ENCODE results near the gene CLASP1.
A peak's percentile ranks its signal among the peaks of the same experiment; 100 is the strongest.
"Not testable (repeated sequence)": the region's sequence is repeated elsewhere in the genome, so short reads cannot be mapped to it uniquely, and the experiment has no call there.

Gene CLASP1

DNA sequence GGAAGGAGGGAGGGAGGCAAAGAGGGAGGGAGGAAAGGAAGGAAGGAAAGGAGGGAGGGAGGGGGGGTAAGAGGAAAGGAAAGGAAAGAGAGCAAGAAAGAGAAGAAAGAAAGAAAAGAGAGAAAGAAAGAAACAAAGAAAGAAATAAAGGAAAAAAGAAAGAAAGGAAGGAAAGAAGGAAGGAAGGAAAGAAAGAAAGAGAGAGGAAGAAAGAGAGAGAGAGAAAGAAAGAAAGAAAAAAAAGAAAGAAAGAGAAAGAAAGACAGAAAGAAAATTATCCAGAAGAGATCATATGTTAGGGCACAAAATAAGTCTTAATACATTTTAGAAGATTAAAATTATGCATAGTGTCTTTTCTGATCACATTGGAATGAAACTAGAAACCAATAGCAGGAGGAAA is 339.9 kb downstream of the CLASP1 start:
- H3K27ac ChIP-seq: no peak overlapping the region
- TF ChIP-seq, protein P1, sequence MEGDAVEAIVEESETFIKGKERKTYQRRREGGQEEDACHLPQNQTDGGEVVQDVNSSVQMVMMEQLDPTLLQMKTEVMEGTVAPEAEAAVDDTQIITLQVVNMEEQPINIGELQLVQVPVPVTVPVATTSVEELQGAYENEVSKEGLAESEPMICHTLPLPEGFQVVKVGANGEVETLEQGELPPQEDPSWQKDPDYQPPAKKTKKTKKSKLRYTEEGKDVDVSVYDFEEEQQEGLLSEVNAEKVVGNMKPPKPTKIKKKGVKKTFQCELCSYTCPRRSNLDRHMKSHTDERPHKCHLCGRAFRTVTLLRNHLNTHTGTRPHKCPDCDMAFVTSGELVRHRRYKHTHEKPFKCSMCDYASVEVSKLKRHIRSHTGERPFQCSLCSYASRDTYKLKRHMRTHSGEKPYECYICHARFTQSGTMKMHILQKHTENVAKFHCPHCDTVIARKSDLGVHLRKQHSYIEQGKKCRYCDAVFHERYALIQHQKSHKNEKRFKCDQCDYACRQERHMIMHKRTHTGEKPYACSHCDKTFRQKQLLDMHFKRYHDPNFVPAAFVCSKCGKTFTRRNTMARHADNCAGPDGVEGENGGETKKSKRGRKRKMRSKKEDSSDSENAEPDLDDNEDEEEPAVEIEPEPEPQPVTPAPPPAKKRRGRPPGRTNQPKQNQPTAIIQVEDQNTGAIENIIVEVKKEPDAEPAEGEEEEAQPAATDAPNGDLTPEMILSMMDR (conservative IDR thresholded peaks at IDR 0.05): no peak
- TF ChIP-seq ZFX (IDR thresholded peaks at IDR 0.05): no peak

DNA sequence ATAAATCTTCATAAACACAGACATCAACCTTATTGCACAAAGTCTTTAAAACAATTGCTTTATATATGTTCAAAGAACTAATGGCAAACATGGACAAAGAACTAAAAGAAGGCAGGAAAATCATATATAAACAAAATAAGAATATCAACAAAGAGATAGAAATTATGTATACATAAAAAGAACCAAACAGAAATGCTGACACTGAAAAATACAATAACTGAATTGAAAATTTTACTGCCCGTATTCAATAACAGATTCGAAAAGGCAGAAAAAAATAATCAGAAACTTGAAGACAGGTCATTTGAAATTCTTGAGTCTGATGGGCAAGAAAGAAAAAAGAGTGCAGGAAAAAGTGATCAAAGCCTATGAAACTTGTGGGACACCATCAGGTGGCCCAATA is 342.2 kb downstream of the CLASP1 start:
- no peak for TF ChIP-seq ZFX (IDR thresholded peaks at IDR 0.05)
- TF ChIP-seq, protein P1 (conservative IDR thresholded peaks at IDR 0.05): no peak
- H3K27ac ChIP-seq: no peak overlapping the region

DNA sequence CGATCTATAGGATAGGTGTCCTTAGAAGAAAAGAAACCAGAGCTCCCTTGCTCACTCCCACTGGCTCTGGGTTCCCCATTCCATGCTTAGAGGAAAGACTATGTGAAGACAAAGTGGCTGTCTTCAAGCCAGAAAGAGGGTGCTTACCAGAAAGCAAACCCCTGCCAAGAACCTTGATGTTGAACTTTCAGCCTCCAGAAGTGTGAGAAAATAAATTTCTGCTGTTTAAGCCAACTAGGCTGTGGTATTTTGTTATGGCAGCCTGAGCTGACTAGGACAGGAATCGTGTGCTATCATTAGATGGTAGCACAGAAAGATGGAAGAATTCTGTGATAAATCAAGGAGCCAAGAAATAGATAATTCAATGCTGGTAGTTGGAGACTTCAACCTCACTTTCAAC is 344.3 kb downstream of the CLASP1 start:
- no peak for TF ChIP-seq ZFX (IDR thresholded peaks at IDR 0.05)
- TF ChIP-seq, protein P1 (conservative IDR thresholded peaks at IDR 0.05): no peak
- H3K27ac ChIP-seq: no peak overlapping the region

DNA sequence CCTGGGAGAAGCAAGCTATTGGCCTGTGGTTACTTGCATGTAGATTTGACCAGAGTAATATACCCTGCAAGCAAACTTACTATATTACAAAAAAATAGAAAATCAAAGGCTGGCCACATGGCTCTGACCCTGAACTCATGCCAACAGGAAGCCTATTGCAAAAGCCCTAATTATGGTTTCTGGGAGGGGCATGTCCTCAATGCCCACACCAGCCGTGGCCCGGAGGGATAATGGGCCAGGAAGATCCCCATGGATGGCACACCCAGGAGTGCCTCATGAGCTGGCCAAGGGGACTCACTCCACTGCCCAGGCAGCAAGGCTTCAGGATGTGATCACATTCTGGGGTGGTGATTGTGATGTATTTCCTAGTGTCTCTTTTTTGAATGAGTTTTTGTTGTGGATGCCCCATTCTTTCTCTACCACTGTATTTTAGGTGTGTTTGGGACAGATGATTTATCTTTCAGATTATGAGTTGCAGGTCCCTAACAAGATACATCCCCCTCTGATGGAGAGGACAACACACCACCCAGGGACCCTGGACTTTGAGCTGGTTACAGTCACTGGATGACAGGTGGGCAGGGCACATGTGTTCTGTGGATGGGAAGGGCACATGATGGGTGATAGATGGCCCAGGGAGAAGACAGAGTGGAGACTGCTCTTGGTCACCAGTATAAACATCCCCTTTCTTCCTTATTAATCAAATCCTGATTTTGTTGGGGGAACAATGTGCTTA is 345.6 kb downstream of the CLASP1 start:
- TF ChIP-seq ZFX (IDR thresholded peaks at IDR 0.05): no peak
- TF ChIP-seq, protein P1 (conservative IDR thresholded peaks at IDR 0.05): no peak
- H3K27ac ChIP-seq: no peak overlapping the region

DNA sequence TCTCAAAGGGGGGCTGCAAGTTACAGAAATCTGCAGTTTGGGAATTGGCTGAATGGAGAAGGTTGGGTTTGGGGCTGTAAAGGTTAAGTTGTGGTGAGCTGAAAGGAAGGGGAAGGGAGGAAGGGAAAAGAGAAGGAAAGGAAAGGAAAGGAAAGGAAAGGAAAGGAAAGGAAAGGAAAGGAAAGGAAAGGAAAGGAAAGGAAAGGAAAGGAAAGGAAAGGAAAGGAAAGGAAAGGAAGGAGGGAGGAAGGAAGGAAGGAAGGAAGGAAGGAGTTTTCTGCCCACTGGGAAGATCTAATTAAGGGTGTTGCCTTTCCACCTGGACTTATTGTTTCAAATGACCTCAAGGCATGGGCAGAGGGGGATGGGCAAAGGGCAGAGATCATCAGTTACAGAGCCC is 348.1 kb downstream of the CLASP1 start:
- H3K27ac ChIP-seq: not testable (repeated sequence)

DNA sequence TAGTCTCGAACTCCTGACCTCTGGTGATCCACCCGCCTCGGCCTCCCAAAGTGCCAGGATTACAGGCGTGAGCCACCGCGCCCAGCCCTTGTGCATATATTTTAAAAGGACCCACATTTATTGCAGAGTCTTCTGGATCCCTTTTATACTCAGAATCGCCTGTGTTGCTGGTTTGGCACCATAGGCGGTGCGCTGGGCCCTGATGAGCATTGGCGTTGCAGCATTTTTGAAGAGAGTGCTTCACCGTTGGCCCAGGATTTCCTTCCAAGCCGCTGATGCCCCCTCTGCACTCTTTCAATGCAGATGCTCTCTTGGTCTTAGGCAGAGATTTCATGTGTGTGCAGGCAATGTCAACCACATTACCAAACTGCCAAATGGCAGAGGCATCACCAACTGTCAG is 350.8 kb downstream of the CLASP1 start:
- TF ChIP-seq, protein P1 (conservative IDR thresholded peaks at IDR 0.05): no peak
- no peak overlapping the region for H3K27ac ChIP-seq

DNA sequence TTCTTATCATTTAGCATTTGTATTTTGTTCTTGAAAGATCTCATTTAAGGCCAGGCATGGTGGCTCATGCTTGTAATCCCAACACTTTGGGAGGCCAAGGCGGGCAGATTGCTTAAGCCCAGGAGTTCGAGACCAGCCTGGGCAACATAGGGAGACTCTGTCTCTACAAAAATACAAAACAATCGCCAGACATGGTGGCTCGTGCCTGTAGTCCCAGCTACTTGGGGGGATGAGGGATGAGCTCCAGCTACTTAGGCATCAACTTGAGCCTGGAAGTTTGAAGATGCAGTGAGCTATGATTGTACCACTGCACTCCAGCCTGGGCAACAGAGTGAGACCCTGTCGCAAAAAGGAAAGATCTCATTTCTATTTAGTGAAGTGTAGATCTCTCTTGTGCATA is 351.4 kb downstream of the CLASP1 start:
- TF ChIP-seq, protein P1 (conservative IDR thresholded peaks at IDR 0.05): peak; percentile 45
- H3K27ac ChIP-seq: not testable (repeated sequence)

DNA sequence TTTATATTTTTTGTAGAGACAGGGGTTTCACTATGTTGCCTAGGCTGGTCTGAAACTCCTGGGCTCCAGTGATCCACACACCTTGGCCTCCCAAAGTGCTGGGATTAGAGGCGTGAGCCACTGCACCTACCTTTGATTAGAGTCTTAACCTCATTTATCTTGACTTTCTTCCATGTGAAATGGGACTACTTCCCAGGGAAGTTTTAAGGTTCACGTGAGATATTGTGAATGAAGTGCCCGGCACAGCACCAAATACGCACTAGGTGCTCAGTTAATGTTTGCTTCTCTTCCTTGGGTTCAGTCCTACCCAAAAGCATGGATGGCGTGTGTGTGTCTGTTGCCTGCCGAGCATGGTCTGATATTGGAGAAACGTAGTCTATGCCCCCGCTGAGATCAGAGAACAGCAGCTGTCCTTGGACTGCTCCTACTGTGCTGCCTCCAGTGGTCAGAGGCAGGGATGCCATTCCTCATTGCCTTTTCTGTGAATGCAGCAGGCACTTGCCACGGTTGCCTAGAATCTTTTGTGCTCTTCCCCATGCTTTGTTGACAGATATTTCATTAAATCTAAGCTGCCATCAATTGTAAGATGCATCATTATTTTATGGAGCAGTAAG is 351.9 kb downstream of the CLASP1 start:
- H3K27ac ChIP-seq: no peak overlapping the region
- TF ChIP-seq, protein P1 (conservative IDR thresholded peaks at IDR 0.05): peak; percentile 81
- TF ChIP-seq ZFX (IDR thresholded peaks at IDR 0.05): no peak
